ENCODE measurements around the gene SCYGR7. TPM values are rescaled to one million over a fixed set of nuclear protein-coding genes. Genes with fewer than 3 reads are reported as not detected.

SCYGR7 gene
- total RNA-seq, 1 donor from 2014 or later, result not detected

DNA sequence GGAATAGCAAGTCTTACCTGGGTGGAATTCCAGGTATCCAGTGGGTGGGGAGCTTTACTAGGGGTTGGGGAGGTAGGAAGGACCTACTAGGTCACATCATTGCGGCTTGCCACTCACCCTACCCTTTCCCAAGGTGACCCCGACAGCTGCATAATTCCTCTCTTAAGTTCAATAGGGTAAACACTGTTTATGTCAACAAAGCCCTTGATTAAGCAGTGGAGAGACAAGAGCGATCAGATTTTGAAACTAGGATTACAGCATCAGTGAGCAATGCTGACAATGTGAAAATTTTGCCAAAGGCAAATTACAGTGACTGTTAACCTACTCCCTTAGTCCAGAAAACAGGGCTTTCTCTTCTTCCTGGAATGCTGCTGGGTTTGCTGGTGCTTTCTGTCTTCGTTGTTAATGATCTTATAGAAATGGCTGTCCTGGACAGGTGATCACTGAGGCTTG lies 24.8 kb upstream of the SCYGR7 start:
- no peak overlapping the region for H3K27ac Mint-ChIP-seq (ENCODE audit: unreplicated experiment)
- H3K36me3 Mint-ChIP-seq (ENCODE audit: low read depth), result no peaks in the 10 kb centered on the region
- H3K9me3 Mint-ChIP-seq (ENCODE audit: low read depth), result no peaks in the 10 kb centered on the region
- peaks cover 2% of the 10 kb centered on the region for H3K27me3 Mint-ChIP-seq (ENCODE audit: low read depth)
- no peak for DNase-seq (ENCODE audit: low spot score)
- H3K4me1 Mint-ChIP-seq (ENCODE audit: low read depth), result peaks cover 6% of the 10 kb centered on the region
- H3K4me3 Mint-ChIP-seq (ENCODE audit: unreplicated experiment), result no peak overlapping the region
- TF ChIP-seq, protein P1, sequence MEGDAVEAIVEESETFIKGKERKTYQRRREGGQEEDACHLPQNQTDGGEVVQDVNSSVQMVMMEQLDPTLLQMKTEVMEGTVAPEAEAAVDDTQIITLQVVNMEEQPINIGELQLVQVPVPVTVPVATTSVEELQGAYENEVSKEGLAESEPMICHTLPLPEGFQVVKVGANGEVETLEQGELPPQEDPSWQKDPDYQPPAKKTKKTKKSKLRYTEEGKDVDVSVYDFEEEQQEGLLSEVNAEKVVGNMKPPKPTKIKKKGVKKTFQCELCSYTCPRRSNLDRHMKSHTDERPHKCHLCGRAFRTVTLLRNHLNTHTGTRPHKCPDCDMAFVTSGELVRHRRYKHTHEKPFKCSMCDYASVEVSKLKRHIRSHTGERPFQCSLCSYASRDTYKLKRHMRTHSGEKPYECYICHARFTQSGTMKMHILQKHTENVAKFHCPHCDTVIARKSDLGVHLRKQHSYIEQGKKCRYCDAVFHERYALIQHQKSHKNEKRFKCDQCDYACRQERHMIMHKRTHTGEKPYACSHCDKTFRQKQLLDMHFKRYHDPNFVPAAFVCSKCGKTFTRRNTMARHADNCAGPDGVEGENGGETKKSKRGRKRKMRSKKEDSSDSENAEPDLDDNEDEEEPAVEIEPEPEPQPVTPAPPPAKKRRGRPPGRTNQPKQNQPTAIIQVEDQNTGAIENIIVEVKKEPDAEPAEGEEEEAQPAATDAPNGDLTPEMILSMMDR (IDR thresholded peaks at IDR 0.05), result no peak

DNA sequence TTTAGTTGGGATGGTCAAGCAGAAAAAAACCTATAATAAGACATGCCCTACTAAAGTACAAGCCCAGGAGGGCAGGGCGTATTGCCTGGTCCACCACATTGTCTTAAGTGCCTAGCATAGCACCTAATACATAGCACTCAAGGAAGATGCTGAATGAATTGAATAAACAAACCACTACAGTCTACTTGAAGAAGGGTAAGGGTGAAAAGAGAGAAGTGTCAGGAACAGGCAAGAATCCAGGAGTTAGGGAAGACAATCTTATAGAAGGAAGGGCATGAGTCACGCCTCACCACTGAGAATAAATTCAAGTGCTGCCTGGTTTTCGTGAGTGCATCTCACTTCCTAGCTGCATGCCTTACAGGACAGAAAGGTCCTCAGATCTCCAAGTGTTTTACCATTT lies 24.2 kb upstream of the SCYGR7 start:
- DNase-seq (ENCODE audit: low spot score), result no peak

DNA sequence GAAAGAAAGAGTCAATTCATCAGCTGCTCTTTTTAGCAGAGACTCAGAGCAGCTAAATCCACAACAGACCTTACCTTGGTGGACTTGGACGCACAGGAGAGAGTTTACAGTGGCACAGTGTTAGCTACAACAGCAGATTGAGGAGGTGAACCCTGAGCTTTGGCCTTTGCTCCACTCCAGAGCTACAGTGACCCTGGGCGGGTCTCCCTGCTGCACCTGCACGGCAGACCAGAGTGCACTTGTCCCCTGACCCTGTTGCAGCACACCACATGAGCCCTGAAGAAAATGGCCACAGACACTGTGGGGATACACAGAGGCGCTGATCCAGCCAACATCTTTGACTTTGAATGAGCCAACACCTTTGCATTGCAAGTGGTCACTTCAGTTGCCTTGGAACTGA lies 21.3 kb upstream of the SCYGR7 start:
- Mint-ChIP-seq H3K9me3 (ENCODE audit: low read depth) (no peaks in the 10 kb centered on the region), H3K4me3 (ENCODE audit: unreplicated experiment) (no peak overlapping the region), H3K27me3 (ENCODE audit: low read depth) (peaks cover 8% of the 10 kb centered on the region), H3K27ac (ENCODE audit: unreplicated experiment) (no peak overlapping the region), H3K4me1 (ENCODE audit: low read depth) (peaks cover 6% of the 10 kb centered on the region), H3K36me3 (ENCODE audit: low read depth) (no peaks in the 10 kb centered on the region)
- no peak for DNase-seq (ENCODE audit: low spot score)
- TF ChIP-seq, protein P1 (IDR thresholded peaks at IDR 0.05), result no peak

More for the DNA sequence above, 24.2 kb upstream of the SCYGR7 start:
- H3K4me3 Mint-ChIP-seq (ENCODE audit: unreplicated experiment), result no peak overlapping the region
- H3K9me3 Mint-ChIP-seq (ENCODE audit: low read depth), result no peaks in the 10 kb centered on the region
- peak overlapping the region; percentile 1 for H3K27ac Mint-ChIP-seq (ENCODE audit: unreplicated experiment)
- no peaks in the 10 kb centered on the region for H3K36me3 Mint-ChIP-seq (ENCODE audit: low read depth)
- H3K27me3 Mint-ChIP-seq (ENCODE audit: low read depth), result peaks cover 4% of the 10 kb centered on the region
- H3K4me1 Mint-ChIP-seq (ENCODE audit: low read depth), result peaks cover 6% of the 10 kb centered on the region
- TF ChIP-seq, protein P1 (IDR thresholded peaks at IDR 0.05), result no peak

DNA sequence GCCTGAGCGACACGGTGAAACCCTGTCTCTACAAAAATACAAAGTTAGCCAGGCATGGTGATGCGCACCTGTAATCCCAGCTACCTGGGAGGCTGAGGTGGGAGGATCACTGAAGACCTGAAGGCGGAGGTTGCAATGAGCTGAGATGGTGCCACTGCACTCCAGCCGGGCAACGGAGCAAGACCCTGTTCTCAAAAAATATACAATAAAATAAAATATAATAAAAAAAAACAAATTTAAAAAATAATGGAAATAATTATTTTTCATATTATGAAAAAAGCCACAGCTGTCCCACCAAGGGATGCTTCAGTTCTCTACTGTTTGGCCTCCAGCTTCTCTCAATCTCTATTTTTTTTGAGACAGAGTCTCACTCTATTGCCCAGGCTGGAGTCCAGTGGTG lies 20.7 kb upstream of the SCYGR7 start:
- no peaks in the 10 kb centered on the region for H3K36me3 Mint-ChIP-seq (ENCODE audit: low read depth)

DNA sequence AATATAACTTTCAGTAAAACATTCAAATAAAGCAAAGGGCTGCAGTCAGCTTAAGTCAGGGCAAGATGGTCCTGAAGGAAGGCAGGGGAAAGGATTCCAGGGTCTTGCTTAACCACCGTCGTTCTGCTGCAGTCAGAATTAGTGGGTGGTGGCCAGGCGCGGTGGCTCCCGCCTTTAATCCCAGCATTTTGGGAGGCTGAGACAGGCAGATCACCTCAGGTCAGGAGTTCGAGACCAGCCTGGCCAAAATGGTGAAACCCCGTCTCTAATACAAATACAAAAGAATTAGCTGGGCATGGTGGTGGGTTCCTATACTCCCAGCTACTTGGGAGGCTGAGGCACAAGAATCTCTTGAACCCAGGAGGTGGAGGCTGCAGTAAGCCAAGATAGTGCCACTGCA lies 17.1 kb upstream of the SCYGR7 start:
- no peak overlapping the region for H3K4me3 Mint-ChIP-seq (ENCODE audit: unreplicated experiment)
- no peak for DNase-seq (ENCODE audit: low spot score)
- no peaks in the 10 kb centered on the region for H3K9me3 Mint-ChIP-seq (ENCODE audit: low read depth)
- no peaks in the 10 kb centered on the region for H3K4me1 Mint-ChIP-seq (ENCODE audit: low read depth)
- peaks cover 15% of the 10 kb centered on the region for H3K27me3 Mint-ChIP-seq (ENCODE audit: low read depth)
- no peaks in the 10 kb centered on the region for H3K36me3 Mint-ChIP-seq (ENCODE audit: low read depth)
- TF ChIP-seq, protein P1 (IDR thresholded peaks at IDR 0.05), result no peak
- no peak overlapping the region for H3K27ac Mint-ChIP-seq (ENCODE audit: unreplicated experiment)

More for the DNA sequence above, 20.7 kb upstream of the SCYGR7 start:
- no peak for DNase-seq (ENCODE audit: low spot score)
- TF ChIP-seq, protein P1 (IDR thresholded peaks at IDR 0.05), result no peak
- Mint-ChIP-seq H3K4me3 (ENCODE audit: unreplicated experiment) (no peak overlapping the region), H3K4me1 (ENCODE audit: low read depth) (peaks cover 6% of the 10 kb centered on the region), H3K27me3 (ENCODE audit: low read depth) (peaks cover 10% of the 10 kb centered on the region), H3K9me3 (ENCODE audit: low read depth) (no peaks in the 10 kb centered on the region), H3K27ac (ENCODE audit: unreplicated experiment) (no peak overlapping the region)
